ENCODE data around the gene PTPRS.
"Not testable (repeated sequence)": the region's sequence is repeated elsewhere in the genome, so short reads cannot be mapped to it uniquely, and the experiment has no call there.

PTPRS gene
- long read RNA-seq, donor 1, partial matches to known transcripts = 0 of 1 reads
- long read RNA-seq, donor 1, other reads (novel, unspliced or antisense) = 0 of 1 reads
- long read RNA-seq, donor 2, partial matches to known transcripts = 25 of 26 reads
- long read RNA-seq, donor 2, other reads (novel, unspliced or antisense) = 0 of 26 reads
- long read RNA-seq, donor 3, partial matches to known transcripts = 0 of 1 reads
- long read RNA-seq, donor 3, other reads (novel, unspliced or antisense) = 0 of 1 reads
- long read RNA-seq, donor 4, partial matches to known transcripts = 73 of 74 reads
- long read RNA-seq, donor 4, other reads (novel, unspliced or antisense) = 0 of 74 reads
- long read RNA-seq, donor 5, partial matches to known transcripts = 0 of 1 reads
- long read RNA-seq, donor 5, other reads (novel, unspliced or antisense) = 0 of 1 reads
- long read RNA-seq, donor 6, partial matches to known transcripts = 6 of 7 reads
- long read RNA-seq, donor 6, other reads (novel, unspliced or antisense) = 0 of 7 reads
- long read RNA-seq, donor 7 = 0 reads
- long read RNA-seq, donor 8, partial matches to known transcripts = 5 of 8 reads
- long read RNA-seq, donor 8, other reads (novel, unspliced or antisense) = 0 of 8 reads

GRCh38 chr19:5340637-5341447, at the start of gene PTPRS:
PTPRS (minus strand) TSS chr19:5340812; CDS start chr19:5286140, 54,672 bp downstream.
- DNase-seq = peak; percentile 74

GRCh38 chr19:5389353-5389752, 48.7 kb upstream of the PTPRS start:
- DNase-seq = no peak

GRCh38 chr19:5387472-5387871, 46.9 kb upstream of the PTPRS start:
- DNase-seq = no peak

- DNase-seq = no peak
Measured at GRCh38 chr19:5386841-5387240, 46.2 kb upstream of the PTPRS start.

GRCh38 chr19:5381197-5381596, 40.6 kb upstream of the PTPRS start:
- not testable (repeated sequence) for DNase-seq

GRCh38 chr19:5380215-5380919, 39.8 kb upstream of the PTPRS start:
- no peak for DNase-seq

- DNase-seq = no peak
Measured at GRCh38 chr19:5376928-5377327, 36.3 kb upstream of the PTPRS start.

GRCh38 chr19:5372572-5373200, 32.1 kb upstream of the PTPRS start:
- DNase-seq = no peak

- no peak for DNase-seq
Measured at GRCh38 chr19:5369962-5370367, 29.4 kb upstream of the PTPRS start.

- DNase-seq = no peak
Measured at GRCh38 chr19:5369304-5369703, 28.7 kb upstream of the PTPRS start.

- DNase-seq = no peak
Measured at GRCh38 chr19:5367530-5368133, 27.0 kb upstream of the PTPRS start.

GRCh38 chr19:5365905-5366304, 25.3 kb upstream of the PTPRS start:
- no peak for DNase-seq

- DNase-seq = no peak
Measured at GRCh38 chr19:5364674-5365073, 24.1 kb upstream of the PTPRS start.

GRCh38 chr19:5361839-5362238, 21.2 kb upstream of the PTPRS start:
- not testable (repeated sequence) for DNase-seq

- DNase-seq = no peak
Measured at GRCh38 chr19:5361407-5361806, 20.8 kb upstream of the PTPRS start.

- DNase-seq = no peak
Measured at GRCh38 chr19:5360003-5360780, 19.6 kb upstream of the PTPRS start.

- DNase-seq = no peak
Measured at GRCh38 chr19:5358173-5358800, 17.7 kb upstream of the PTPRS start.

GRCh38 chr19:5357584-5357983, 17.0 kb upstream of the PTPRS start:
- no peak for DNase-seq

GRCh38 chr19:5356918-5357317, 16.3 kb upstream of the PTPRS start:
- DNase-seq = no peak

- no peak for DNase-seq
Measured at GRCh38 chr19:5356428-5356827, 15.8 kb upstream of the PTPRS start.
